Esophagus squamous epithelium (tissue), 5 donors: Measurements from ENCODE around the gene MAPKAP1. TPM values are rescaled to one million over a fixed set of nuclear protein-coding genes. Genes with fewer than 3 reads are reported as not detected.

Experiments used
- DNase-seq: peaks from one replicate; lab custom pipeline; 2025; lab: John Stamatoyannopoulos, UW
- H3K27ac ChIP-seq, 4 donors: fragments of 200-600 bp; sonication (generic); one replicate each; pipeline ENCODE4 v1.5.1; 2016 to 2019; ENCODE audit warnings: mild to moderate bottlenecking in 1 of 4
- H3K27me3 ChIP-seq, 4 donors: fragments of 200-600 bp; sonication (generic); 1 replicate in 3 of 4; 2 replicates in 1 of 4; pipeline versions ENCODE4 v1.5.1 to v1.6.0; 2017 to 2021; ENCODE audit warnings: antibody characterized with exemption in 1 of 4
- H3K36me3 ChIP-seq, 3 donors: fragments of 200-600 bp; sonication (generic); one replicate each; pipeline ENCODE4 v1.5.1; 2016 to 2019
- H3K4me1 ChIP-seq, 3 donors: fragments of 200-600 bp; sonication (generic); one replicate each; pipeline ENCODE4 v1.5.1; 2017 to 2019
- H3K4me3 ChIP-seq, 4 donors: fragments of 200-600 bp; sonication (generic); 1 replicate in 3 of 4; 2 replicates in 1 of 4; pipeline ENCODE4 v1.5.1; 2016 to 2019; ENCODE audit warnings: mild to moderate bottlenecking in 2 of 4, moderate library complexity in 1 of 4
- H3K9me3 ChIP-seq, 3 donors: fragments of 200-600 bp; sonication (generic); one replicate each; pipeline ENCODE4 v1.5.1; 2016 to 2019
- POLR2A ChIP-seq, 4 donors: fragments of 450-650 bp; IDR thresholded peaks; one replicate each; pipeline ENCODE4 v1.6.1; 2017; ENCODE audit warnings: antibody characterized with exemption in 4 of 4, mild to moderate bottlenecking in 4 of 4, moderate library complexity in 3 of 4
- WGBS, 2 donors: methylation state at CpG; one replicate each; pipeline ENCODE4 v1.1.5; 2018; 5-methylcytosine and 5-hydroxymethylcytosine counted together
- intact Hi-C: fragments of 100-400 bp; cut with DNase I; formaldehyde crosslinking; loops from one replicate; pipeline ENCODE4 v1.15.0; 2022
- total RNA-seq, 4 donors: library from RNA; depleted of rRNA; stranded (reverse); fragments of >200 nt; gene quantifications; one replicate each; pipeline ENCODE4 v1.1.0, GENCODE V29; 2016
- TF ChIP-seq, protein P1 (sequence below), 6 experiments: fragments of 450-650 bp in 4 of 6; fragments of 200-600 bp in 2 of 6; sonication (generic) in 2 of 6; IDR thresholded peaks; one replicate each; pipeline ENCODE4 v1.5.1; 2016 to 2019; ENCODE audit warnings: antibody characterized with exemption in 6 of 6, mild to moderate bottlenecking in 4 of 6, moderate library complexity in 4 of 6
- donor health status: DM: yes; HTN: yes; CAD: no.

The MAPKAP1 gene
- total RNA-seq, 4 donors from 2014 or later = 59.0 to 87.0 (median 70.9) TPM

DNA sequence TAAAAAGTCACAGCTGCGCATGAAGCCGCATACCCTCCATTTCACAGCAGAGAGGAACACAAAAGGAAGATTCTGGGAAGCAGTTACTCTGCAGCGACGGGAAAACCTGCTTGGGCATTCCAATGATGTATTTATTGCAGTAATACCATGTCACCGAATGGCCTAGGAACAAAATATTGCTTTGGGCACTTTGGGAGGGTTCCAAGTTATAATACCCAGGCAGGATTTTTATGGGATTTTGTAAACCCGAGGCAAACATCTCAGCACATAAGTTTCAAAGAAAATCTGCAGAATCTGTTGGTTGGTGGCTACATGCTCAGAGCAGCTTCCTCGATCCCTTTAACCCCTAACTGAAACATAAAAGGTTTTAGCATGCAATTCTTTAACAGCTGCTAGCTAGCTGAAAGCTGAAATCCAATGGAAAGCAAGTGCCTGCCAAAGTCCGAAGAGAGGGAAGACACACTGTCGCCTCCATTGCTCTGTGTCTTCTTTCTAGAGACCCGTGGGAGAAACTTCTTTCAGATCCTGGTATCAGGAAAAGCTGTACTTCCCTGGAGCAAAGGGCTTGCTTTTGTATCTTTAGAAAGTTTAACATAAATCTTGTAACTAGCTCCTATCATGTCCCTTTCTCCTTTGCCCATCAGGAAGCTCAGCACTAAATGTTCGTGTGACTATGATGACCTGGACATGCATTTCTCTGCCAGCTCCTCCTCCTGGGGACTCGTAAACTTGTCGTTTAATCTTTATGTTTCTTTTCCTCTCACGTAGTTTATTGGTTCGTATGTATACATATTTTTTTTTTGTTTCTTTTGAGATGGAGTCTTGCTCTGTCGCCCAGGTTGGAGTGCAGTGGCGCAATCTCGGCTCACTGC is 195.0 kb downstream of the MAPKAP1 start:
- intact Hi-C loops = no loop called here
- Histone ChIP-seq H3K4me1 (peaks cover 12 to 70% (median 29%) of the 10 kb centered on the region in 3 donors), H3K4me3 (no peak overlapping the region), H3K9me3 (no peaks in the 10 kb centered on the region), H3K27me3 (no peaks in the 10 kb centered on the region), H3K27ac (peak overlapping the region in 2 of 4 donors; percentile 12 to 56), H3K36me3 (no peaks in the 10 kb centered on the region)
- DNase-seq = no peak
- no peak for TF ChIP-seq POLR2A (IDR thresholded peaks at IDR 0.05)
- TF ChIP-seq, protein P1, sequence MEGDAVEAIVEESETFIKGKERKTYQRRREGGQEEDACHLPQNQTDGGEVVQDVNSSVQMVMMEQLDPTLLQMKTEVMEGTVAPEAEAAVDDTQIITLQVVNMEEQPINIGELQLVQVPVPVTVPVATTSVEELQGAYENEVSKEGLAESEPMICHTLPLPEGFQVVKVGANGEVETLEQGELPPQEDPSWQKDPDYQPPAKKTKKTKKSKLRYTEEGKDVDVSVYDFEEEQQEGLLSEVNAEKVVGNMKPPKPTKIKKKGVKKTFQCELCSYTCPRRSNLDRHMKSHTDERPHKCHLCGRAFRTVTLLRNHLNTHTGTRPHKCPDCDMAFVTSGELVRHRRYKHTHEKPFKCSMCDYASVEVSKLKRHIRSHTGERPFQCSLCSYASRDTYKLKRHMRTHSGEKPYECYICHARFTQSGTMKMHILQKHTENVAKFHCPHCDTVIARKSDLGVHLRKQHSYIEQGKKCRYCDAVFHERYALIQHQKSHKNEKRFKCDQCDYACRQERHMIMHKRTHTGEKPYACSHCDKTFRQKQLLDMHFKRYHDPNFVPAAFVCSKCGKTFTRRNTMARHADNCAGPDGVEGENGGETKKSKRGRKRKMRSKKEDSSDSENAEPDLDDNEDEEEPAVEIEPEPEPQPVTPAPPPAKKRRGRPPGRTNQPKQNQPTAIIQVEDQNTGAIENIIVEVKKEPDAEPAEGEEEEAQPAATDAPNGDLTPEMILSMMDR (IDR thresholded peaks at IDR 0.05) = no peak
- WGBS, 2 donors = 60 to 63% methylated on average over 18 of the region's 18 CpGs

DNA sequence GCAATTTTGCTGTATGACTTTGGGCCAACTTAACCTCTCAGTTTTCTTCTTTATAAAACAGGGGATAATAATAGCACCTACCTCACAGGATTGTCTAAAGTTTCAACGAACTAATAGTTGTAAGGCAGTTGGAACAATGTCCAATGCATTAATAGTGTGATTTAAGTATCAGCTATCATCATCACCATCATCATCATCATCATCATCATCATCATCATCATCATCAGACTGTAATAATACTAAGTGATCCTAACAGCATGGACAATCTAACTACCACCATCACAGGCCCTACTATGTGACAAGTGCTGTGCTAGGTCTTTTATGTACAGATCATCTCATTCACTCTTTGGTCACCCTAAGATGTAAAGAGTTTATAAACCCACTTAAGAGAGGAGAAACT is 196.0 kb downstream of the MAPKAP1 start:
- intact Hi-C loops = no loop called here
- Histone ChIP-seq H3K4me3 (no peak overlapping the region), H3K27me3 (no peaks in the 10 kb centered on the region), H3K4me1 (peaks cover 12 to 68% (median 26%) of the 10 kb centered on the region in 3 donors), H3K9me3 (no peaks in the 10 kb centered on the region), H3K36me3 (peaks cover 0 to 6% (median 0%) of the 10 kb centered on the region in 3 donors), H3K27ac (peak overlapping the region in 1 of 4 donors; percentile 56)
- DNase-seq = no peak
- WGBS, 2 donors = 62 to 75% methylated on average over 1 of the region's 1 CpG
- TF ChIP-seq, protein P1 (IDR thresholded peaks at IDR 0.05) = no peak
- TF ChIP-seq POLR2A (IDR thresholded peaks at IDR 0.05) = no peak

DNA sequence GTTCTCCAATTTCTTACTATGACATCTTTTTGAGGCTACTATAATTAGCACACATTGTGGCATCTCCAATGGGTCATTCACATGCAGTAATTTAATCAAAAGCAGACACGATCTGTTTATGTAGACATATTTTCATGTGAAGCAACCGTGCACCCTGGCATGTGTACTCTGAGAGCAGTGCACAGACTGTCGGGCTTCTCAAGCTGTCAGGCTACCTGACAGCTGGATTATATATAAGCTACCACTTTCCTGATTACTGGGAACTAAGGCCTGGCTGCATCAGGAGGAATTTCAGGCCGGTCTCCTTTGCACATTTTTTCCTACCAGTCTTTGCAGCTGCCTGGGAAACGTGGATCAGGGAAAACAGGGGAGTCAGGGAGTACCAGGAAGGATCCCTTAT is 197.5 kb downstream of the MAPKAP1 start:
- peaks cover 0 to 21% (median 0%) of the 10 kb centered on the region in 3 donors for H3K36me3 ChIP-seq
- H3K9me3 ChIP-seq = no peaks in the 10 kb centered on the region
- peak overlapping the region in 2 of 4 donors; percentile 4 to 33 for H3K27ac ChIP-seq
- H3K27me3 ChIP-seq = no peaks in the 10 kb centered on the region
- no peak overlapping the region for H3K4me3 ChIP-seq
- H3K4me1 ChIP-seq = peaks cover 12 to 61% (median 26%) of the 10 kb centered on the region in 3 donors
- 61 to 75% methylated on average over 5 of the region's 5 CpGs for WGBS, 2 donors
- DNase-seq = no peak
- intact Hi-C loops = no loop called here
- TF ChIP-seq, protein P1 (IDR thresholded peaks at IDR 0.05) = no peak
- TF ChIP-seq POLR2A (IDR thresholded peaks at IDR 0.05) = no peak

DNA sequence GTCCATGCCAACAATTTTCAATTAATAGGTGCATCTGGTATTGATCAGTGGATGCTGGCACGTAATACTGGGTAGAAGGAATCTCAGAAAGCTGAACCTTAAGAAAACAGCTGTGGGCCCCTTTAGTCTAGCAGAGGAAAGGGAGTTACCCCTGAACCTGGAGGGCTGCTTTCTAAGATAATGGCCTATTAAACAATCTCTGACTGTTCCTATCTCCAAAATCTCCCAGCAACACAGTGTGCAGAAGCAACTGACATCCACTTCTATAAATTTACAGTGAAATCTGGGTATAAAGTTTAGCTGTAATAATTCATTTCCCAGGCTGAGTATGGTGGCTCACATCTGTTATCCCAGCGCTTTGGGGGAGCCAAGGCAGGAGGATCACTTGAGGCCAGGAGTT is 198.8 kb downstream of the MAPKAP1 start:
- TF ChIP-seq, protein P1 (IDR thresholded peaks at IDR 0.05) = no peak
- TF ChIP-seq POLR2A (IDR thresholded peaks at IDR 0.05) = no peak
- no peaks in the 10 kb centered on the region for H3K9me3 ChIP-seq
- no peaks in the 10 kb centered on the region for H3K27me3 ChIP-seq
- intact Hi-C loops = no loop called here
- peak overlapping the region in 1 of 4 donors; percentile 2 for H3K27ac ChIP-seq
- H3K4me1 ChIP-seq = peaks cover 3 to 49% (median 16%) of the 10 kb centered on the region in 3 donors
- no peak overlapping the region for H3K4me3 ChIP-seq
- peaks cover 0 to 23% (median 0%) of the 10 kb centered on the region in 3 donors for H3K36me3 ChIP-seq
- DNase-seq = no peak
- 100% methylated on average over 2 of the region's 2 CpGs for WGBS, 2 donors

DNA sequence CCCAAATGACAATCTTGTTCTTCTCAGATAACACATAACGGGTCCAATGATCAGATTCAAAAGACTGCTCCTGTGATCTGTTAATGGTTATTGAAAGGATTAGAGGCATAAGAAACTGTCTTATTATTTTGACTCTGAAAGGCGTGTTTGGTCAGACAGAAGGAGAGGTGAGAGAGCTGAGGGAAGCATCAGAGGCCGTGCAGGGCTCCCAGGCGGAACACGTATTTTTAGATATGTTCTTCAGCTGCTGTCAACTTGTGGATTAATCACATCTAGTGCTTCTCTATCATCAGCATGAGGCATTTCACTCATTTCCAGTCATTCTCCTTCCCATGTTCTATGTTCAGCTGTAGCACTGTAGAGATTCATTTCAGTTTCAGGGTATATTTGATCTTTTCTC is 199.8 kb downstream of the MAPKAP1 start:
- intact Hi-C loops = no loop called here
- TF ChIP-seq, protein P1 (IDR thresholded peaks at IDR 0.05) = no peak
- no peak for TF ChIP-seq POLR2A (IDR thresholded peaks at IDR 0.05)

More for the DNA sequence above, 199.8 kb downstream of the MAPKAP1 start:
- H3K9me3 ChIP-seq = no peaks in the 10 kb centered on the region
- WGBS, 2 donors = 73 to 92% methylated on average over 5 of the region's 5 CpGs
- H3K36me3 ChIP-seq = peaks cover 0 to 23% (median 0%) of the 10 kb centered on the region in 3 donors
- peaks cover 0 to 38% (median 11%) of the 10 kb centered on the region in 3 donors for H3K4me1 ChIP-seq
- no peak for DNase-seq
- H3K27me3 ChIP-seq = no peaks in the 10 kb centered on the region
- H3K27ac ChIP-seq = peak overlapping the region in 3 of 4 donors; percentile 2 to 59 (median 42)
- no peak overlapping the region for H3K4me3 ChIP-seq
